Thymus (tissue), 11 donors: ENCODE results near the gene PPM1N. TPM values are rescaled to one million over a fixed set of nuclear protein-coding genes. Genes with fewer than 3 reads are reported as not detected.

Source experiments
- DNase-seq, 9 donors: peaks; one replicate each; pipeline ENCODE4 v3.0.0-alpha.2; 2013; ENCODE audit warnings: low spot score in 9 of 9, low read depth in 6 of 9, missing footprints in 1 of 9
- H3K27ac ChIP-seq, 2 donors: one replicate each; pipeline ENCODE4 v1.5.1; 2013; ENCODE audit warnings: control low read depth in 1 of 2, low read depth in 1 of 2, low read length in 1 of 2, mild to moderate bottlenecking in 1 of 2, moderate library complexity in 1 of 2
- H3K27me3 ChIP-seq, 2 donors: one replicate each; pipeline ENCODE4 v1.5.1; 2013; ENCODE audit warnings: low read length in 1 of 2; ENCODE audit not compliant: control insufficient read depth in 2 of 2, insufficient read depth in 1 of 2
- H3K36me3 ChIP-seq, 2 donors: one replicate each; pipeline ENCODE4 v1.5.1; 2013; ENCODE audit warnings: low read length in 1 of 2, mild to moderate bottlenecking in 1 of 2, moderate library complexity in 1 of 2; ENCODE audit not compliant: control insufficient read depth in 2 of 2, insufficient read depth in 2 of 2
- H3K4me1 ChIP-seq, 2 donors: one replicate each; pipeline ENCODE4 v1.5.1; 2013; ENCODE audit warnings: low read length in 2 of 2; ENCODE audit not compliant: control insufficient read depth in 2 of 2, insufficient read depth in 2 of 2
- H3K4me3 ChIP-seq, 2 donors: one replicate each; pipeline ENCODE4 v1.5.1; 2013; ENCODE audit warnings: low read length in 2 of 2, control low read depth in 1 of 2, mild to moderate bottlenecking in 1 of 2
- H3K9me3 ChIP-seq, 2 donors: one replicate each; pipeline ENCODE4 v1.5.1; 2013; ENCODE audit warnings: low read length in 1 of 2, mild to moderate bottlenecking in 1 of 2; ENCODE audit not compliant: control insufficient read depth in 2 of 2, insufficient read depth in 1 of 2
- WGBS: extraction: QIAGEN DNeasy Blood & Tissue Kit; methylation state at CpG from one replicate; pipeline ENCODE4 v1.1.7; 2013; 5-methylcytosine and 5-hydroxymethylcytosine counted together
- polyA plus RNA-seq: library from polyadenylated mRNA; stranded (reverse); fragments of 200-250 nt; gene quantifications from one replicate; pipeline ENCODE4 v1.2.3, GENCODE V29; 2013
- total RNA-seq: library from RNA; stranded (reverse); fragments of 120-200 nt; gene quantifications from one replicate; pipeline ENCODE4 v1.2.4, GENCODE V29; 2013
- donor health status: healthy.

The PPM1N gene
- total and polyA plus RNA-seq, 2 donors: 4.0 to 4.8 TPM

- no peaks in the 10 kb centered on the region for H3K36me3 ChIP-seq
- H3K4me3 ChIP-seq: no peak overlapping the region
- DNase-seq: no peak
- peaks cover 0 to 21% of the 10 kb centered on the region in 2 donors for H3K4me1 ChIP-seq
- WGBS: 92% methylated on average over 5 of the region's 5 CpGs
- no peaks in the 10 kb centered on the region for H3K9me3 ChIP-seq
- H3K27me3 ChIP-seq: peaks cover 3 to 15% of the 10 kb centered on the region in 2 donors
- no peak overlapping the region for H3K27ac ChIP-seq
Observed at GRCh38 chr19:45483033-45483432, 15.2 kb upstream of the PPM1N start.

- Histone ChIP-seq H3K4me3 (no peak overlapping the region), H3K9me3 (no peaks in the 10 kb centered on the region), H3K36me3 (no peaks in the 10 kb centered on the region), H3K4me1 (peaks cover 0 to 10% of the 10 kb centered on the region in 2 donors), H3K27ac (no peak overlapping the region), H3K27me3 (peaks cover 1 to 17% of the 10 kb centered on the region in 2 donors)
- WGBS: 93% methylated on average over 13 of the region's 13 CpGs
- no peak for DNase-seq
Observed at GRCh38 chr19:45484273-45484945, 13.8 kb upstream of the PPM1N start.

GRCh38 chr19:45485305-45486077 lies 12.8 kb upstream of the PPM1N start:
- no peak overlapping the region for H3K27ac ChIP-seq

GRCh38 chr19:45488708-45489107 lies 9.5 kb upstream of the PPM1N start:
- Histone ChIP-seq H3K4me1 (peaks cover 0 to 21% of the 10 kb centered on the region in 2 donors), H3K9me3 (no peaks in the 10 kb centered on the region), H3K4me3 (no peak overlapping the region), H3K27me3 (peaks cover 7 to 32% of the 10 kb centered on the region in 2 donors), H3K36me3 (no peaks in the 10 kb centered on the region), H3K27ac (no peak overlapping the region)
- WGBS: 96% methylated on average over 15 of the region's 15 CpGs
- DNase-seq: no peak

More at GRCh38 chr19:45485305-45486077, 12.8 kb upstream of the PPM1N start:
- no peaks in the 10 kb centered on the region for H3K9me3 ChIP-seq
- peaks cover 0 to 17% of the 10 kb centered on the region in 2 donors for H3K27me3 ChIP-seq
- under 1% methylated on average over 35 of the region's 35 CpGs for WGBS
- peaks cover 0 to 10% of the 10 kb centered on the region in 2 donors for H3K4me1 ChIP-seq
- no peaks in the 10 kb centered on the region for H3K36me3 ChIP-seq
- peak; percentile 85 to 97 (median 92) for DNase-seq
- peak overlapping the region; percentile 53 to 61 for H3K4me3 ChIP-seq

GRCh38 chr19:45489216-45489855 lies 8.9 kb upstream of the PPM1N start:
- Histone ChIP-seq H3K27ac (no peak overlapping the region), H3K9me3 (no peaks in the 10 kb centered on the region), H3K27me3 (peaks cover 10 to 38% of the 10 kb centered on the region in 2 donors), H3K4me1 (peaks cover 0 to 21% of the 10 kb centered on the region in 2 donors), H3K36me3 (no peaks in the 10 kb centered on the region), H3K4me3 (no peak overlapping the region)
- no peak for DNase-seq
- 96% methylated on average over 20 of the region's 20 CpGs for WGBS

GRCh38 chr19:45492137-45492626 lies 6.1 kb upstream of the PPM1N start:
- H3K27ac ChIP-seq: no peak overlapping the region
- H3K9me3 ChIP-seq: peaks cover 0 to 7% of the 10 kb centered on the region in 2 donors
- peaks cover 29 to 59% of the 10 kb centered on the region in 2 donors for H3K27me3 ChIP-seq
- WGBS: 96% methylated on average over 5 of the region's 5 CpGs
- H3K4me1 ChIP-seq: peaks cover 4 to 22% of the 10 kb centered on the region in 2 donors
- H3K4me3 ChIP-seq: no peak overlapping the region
- no peaks in the 10 kb centered on the region for H3K36me3 ChIP-seq
- DNase-seq: no peak

- 4% methylated on average over 32 of the region's 32 CpGs for WGBS
- peaks cover 0 to 7% of the 10 kb centered on the region in 2 donors for H3K9me3 ChIP-seq
- H3K4me3 ChIP-seq: peak overlapping the region; percentile 10 to 33
- H3K36me3 ChIP-seq: no peaks in the 10 kb centered on the region
- peaks cover 4 to 28% of the 10 kb centered on the region in 2 donors for H3K4me1 ChIP-seq
- H3K27me3 ChIP-seq: peaks cover 29 to 65% of the 10 kb centered on the region in 2 donors
- H3K27ac ChIP-seq: no peak overlapping the region
- DNase-seq: peak in 1 of 9 donors; percentile 19
Observed at GRCh38 chr19:45492627-45493470, 5.4 kb upstream of the PPM1N start.

- no peaks in the 10 kb centered on the region for H3K36me3 ChIP-seq
- H3K27me3 ChIP-seq: peaks cover 36 to 75% of the 10 kb centered on the region in 2 donors
- DNase-seq: no peak
- H3K9me3 ChIP-seq: peaks cover 0 to 12% of the 10 kb centered on the region in 2 donors
- H3K4me3 ChIP-seq: no peak overlapping the region
- H3K27ac ChIP-seq: no peak overlapping the region
- WGBS: 97% methylated on average over 39 of the region's 39 CpGs
- H3K4me1 ChIP-seq: peaks cover 11 to 42% of the 10 kb centered on the region in 2 donors
Observed at GRCh38 chr19:45494261-45494916, 3.9 kb upstream of the PPM1N start.
